OCI-LY1 (cell line): ENCODE measurements around the gene CRYGC.

Experiments used
- CTCF ChIP-seq: fragments of 200-600 bp; sonication (generic), shearing (Covaris generic); IDR thresholded peaks from 2 replicates; pipeline ENCODE4 v1.5.1; 2017; ENCODE audit warnings: mild to moderate bottlenecking, antibody characterized with exemption, low read length, moderate library complexity, mixed read lengths
- EZH2 ChIP-seq: fragments of 200-600 bp; sonication (generic), shearing (Covaris generic); IDR thresholded peaks from 2 replicates; pipeline ENCODE4 v1.8.0; 2017; ENCODE audit warnings: borderline replicate concordance, mixed run types, mild to moderate bottlenecking, antibody characterized with exemption, low read length, moderate library complexity, mixed read lengths

GRCh38 chr2:208142925-208143799, 13.5 kb upstream of the CRYGC start:
- no peak for TF ChIP-seq CTCF
- TF ChIP-seq EZH2, result no peak
